ENCODE measurements around the gene YPEL1.

YPEL1 gene

DNA sequence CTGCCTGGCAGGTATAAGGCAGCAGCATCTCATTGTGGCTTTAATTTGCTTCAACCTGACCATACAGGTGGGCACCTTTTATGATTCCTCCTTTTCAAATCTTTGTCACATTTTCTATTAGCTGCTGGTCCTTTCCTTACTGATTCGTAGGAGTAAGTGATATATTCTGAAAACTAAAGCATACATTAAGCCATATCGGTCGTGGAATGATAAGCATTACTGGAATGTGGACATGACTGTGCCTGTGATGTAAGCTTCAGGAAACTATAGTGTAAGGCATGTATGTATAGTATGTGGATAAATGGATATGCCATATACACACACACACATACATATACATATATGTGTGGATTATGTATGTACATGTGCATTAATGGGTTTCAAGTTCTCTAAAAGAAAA lies 20.8 kb downstream of the YPEL1 start:
- H3K4me3 ChIP-seq (ENCODE audit: low read depth, low read length) = no peak overlapping the region
- H3K4me1 ChIP-seq (ENCODE audit: control insufficient read depth, insufficient read depth, low read length) = no peaks in the 10 kb centered on the region
- H3K9ac ChIP-seq (ENCODE audit: low read depth, low read length) = no peak overlapping the region
- no peaks in the 10 kb centered on the region for H3K27me3 ChIP-seq (ENCODE audit: control insufficient read depth, insufficient read depth, low read length)
- H3K9me3 ChIP-seq (ENCODE audit: control insufficient read depth, insufficient read depth, low read length) = no peaks in the 10 kb centered on the region
- H3K36me3 ChIP-seq (ENCODE audit: control insufficient read depth, insufficient read depth, low read length) = no peaks in the 10 kb centered on the region

DNA sequence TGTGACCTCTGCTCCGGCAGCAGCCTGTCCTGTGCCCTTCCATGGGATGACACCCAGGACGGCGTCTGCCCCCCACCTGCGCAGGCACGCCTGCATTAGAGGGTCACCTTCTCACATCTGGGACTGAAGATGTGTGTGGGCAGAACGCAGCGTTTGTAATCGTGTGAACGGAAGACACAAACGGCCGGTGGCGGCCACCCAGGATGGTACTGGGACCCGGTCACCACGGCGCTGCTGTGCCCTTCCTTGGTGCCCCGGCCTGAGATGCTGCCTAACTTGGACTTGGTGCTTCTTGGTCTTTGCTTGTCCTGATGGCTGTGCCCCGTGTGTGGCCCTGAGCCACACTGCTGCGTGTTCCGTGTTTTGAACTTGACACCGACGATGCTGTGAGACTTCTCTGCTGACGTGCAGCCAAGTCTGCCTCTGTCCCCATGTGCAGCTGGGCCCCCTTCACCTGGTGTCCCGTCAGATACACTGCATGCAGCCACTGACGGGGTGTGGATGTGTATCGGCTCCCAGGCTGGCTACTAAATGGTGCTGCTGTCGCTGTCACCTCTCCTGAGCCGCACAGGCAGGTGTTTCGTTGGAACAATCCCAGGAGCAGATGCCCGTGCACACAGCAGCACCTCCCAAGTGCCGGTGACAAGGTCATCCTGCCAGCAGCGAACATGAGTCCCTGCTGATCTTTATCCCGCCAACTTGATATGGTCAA lies 21.4 kb downstream of the YPEL1 start:
- no peak overlapping the region for H3K9ac ChIP-seq (ENCODE audit: low read depth, low read length)
- no peaks in the 10 kb centered on the region for H3K27me3 ChIP-seq (ENCODE audit: control insufficient read depth, insufficient read depth, low read length)
- no peaks in the 10 kb centered on the region for H3K36me3 ChIP-seq (ENCODE audit: control insufficient read depth, insufficient read depth, low read length)
- no peaks in the 10 kb centered on the region for H3K9me3 ChIP-seq (ENCODE audit: control insufficient read depth, insufficient read depth, low read length)
- H3K4me1 ChIP-seq (ENCODE audit: control insufficient read depth, insufficient read depth, low read length) = no peaks in the 10 kb centered on the region
- no peak overlapping the region for H3K4me3 ChIP-seq (ENCODE audit: low read depth, low read length)

DNA sequence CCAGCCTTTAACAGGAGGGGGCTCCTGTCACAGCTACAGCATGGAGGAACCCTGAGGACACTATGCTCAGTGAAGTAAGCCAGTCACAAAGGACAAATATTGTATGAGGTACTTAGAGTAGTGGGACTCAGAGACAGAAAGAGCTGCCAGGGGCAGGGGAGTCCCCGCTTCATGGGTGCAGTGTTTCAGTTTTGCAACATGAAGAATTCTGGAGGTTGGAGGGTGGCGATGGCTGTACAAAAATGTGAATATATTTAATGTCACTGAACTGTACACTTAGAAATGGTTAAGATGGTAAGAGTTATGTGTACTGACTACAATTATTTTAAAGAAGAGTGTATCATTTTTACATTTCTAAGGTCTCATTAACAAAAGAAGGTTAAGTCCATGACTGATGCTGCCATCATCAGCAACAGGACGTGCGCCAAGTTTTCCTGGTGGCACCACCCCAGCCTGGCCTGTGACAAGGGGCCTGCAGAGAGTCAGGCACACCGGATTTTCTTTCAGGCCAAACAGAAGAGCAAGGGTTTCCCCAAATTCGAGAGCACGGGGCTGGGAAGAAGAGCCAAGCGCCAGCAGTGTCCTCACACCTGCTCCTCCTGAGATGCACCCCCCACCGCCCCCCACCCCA lies 22.1 kb downstream of the YPEL1 start:
- Histone ChIP-seq H3K9ac (ENCODE audit: low read depth, low read length) (no peak overlapping the region), H3K4me3 (ENCODE audit: low read depth, low read length) (no peak overlapping the region), H3K27me3 (ENCODE audit: control insufficient read depth, insufficient read depth, low read length) (no peaks in the 10 kb centered on the region), H3K36me3 (ENCODE audit: control insufficient read depth, insufficient read depth, low read length) (no peaks in the 10 kb centered on the region), H3K9me3 (ENCODE audit: control insufficient read depth, insufficient read depth, low read length) (no peaks in the 10 kb centered on the region), H3K4me1 (ENCODE audit: control insufficient read depth, insufficient read depth, low read length) (no peaks in the 10 kb centered on the region)

DNA sequence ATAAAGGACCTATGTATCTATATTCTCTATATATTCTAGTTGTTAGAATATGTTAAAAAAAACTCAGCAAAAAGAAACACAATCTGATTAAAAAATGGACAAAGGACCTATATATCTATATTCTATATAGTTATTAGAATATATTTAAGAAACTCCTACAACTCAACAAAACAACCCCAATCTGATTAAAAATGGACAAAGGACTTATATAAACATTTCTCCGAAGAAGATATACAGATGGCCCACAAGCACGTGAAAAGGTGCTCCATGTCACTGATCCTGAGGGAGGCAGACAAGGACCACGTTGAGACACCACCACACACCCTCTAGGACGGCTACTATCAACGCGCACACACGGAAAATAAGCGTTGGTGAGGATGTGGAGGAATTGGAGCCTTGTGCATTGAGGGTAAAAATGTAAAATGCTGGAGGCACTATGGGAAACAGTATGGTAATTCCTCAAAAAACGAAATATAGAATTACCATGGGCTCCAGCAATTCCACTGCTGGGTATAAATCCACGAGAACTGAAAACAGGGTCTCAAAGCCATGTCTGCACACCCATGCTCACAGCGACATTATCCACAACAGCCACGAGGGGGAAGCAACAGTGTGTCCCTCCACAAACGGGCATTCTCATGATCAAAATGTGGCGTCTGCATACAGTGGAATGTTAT lies 22.7 kb downstream of the YPEL1 start:
- Histone ChIP-seq H3K36me3 (ENCODE audit: control insufficient read depth, insufficient read depth, low read length) (no peaks in the 10 kb centered on the region), H3K9me3 (ENCODE audit: control insufficient read depth, insufficient read depth, low read length) (no peaks in the 10 kb centered on the region), H3K27me3 (ENCODE audit: control insufficient read depth, insufficient read depth, low read length) (no peaks in the 10 kb centered on the region), H3K4me1 (ENCODE audit: control insufficient read depth, insufficient read depth, low read length) (no peaks in the 10 kb centered on the region), H3K9ac (ENCODE audit: low read depth, low read length) (no peak overlapping the region), H3K4me3 (ENCODE audit: low read depth, low read length) (no peak overlapping the region)

DNA sequence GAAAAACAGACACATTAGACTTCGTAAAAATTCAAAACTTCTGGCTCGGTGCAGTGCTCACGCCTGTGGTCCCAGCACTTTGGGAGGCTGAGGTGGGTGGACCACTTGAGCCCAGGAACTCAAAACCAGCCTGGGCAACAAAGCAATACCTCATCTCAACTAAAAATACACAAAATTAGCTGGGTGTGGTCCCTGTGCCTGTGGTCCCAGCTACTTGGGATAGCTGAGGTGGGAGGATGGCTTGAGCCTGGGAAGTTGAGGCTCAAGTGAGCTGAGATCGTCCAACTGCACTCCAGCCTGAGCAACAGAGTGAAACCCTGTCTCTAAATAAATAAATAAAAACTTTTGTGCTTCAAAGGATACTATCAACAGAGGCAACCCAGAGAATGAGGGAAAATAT lies 23.7 kb downstream of the YPEL1 start:
- H3K36me3 ChIP-seq (ENCODE audit: control insufficient read depth, insufficient read depth, low read length) = no peaks in the 10 kb centered on the region

DNA sequence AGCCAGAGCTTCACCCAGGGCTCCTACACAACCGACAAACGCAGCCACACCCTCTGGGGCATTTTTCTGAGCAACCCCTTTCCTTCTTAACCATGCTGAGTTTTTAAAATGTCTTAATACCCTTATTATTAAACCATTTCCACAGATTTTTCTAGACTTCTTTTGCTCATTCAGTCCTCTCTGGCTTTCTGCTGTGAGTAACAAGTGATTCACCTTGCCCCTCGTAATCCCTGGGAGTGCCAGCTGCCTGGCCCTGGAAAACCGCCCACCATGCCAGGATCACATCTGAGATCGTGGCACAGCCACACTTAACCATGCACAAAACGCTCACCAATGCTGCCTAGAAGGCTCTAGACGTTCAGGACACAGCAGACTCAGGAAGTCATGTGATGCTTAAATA lies 25.4 kb downstream of the YPEL1 start:
- H3K27me3 ChIP-seq (ENCODE audit: control insufficient read depth, insufficient read depth, low read length) = no peaks in the 10 kb centered on the region
- H3K9ac ChIP-seq (ENCODE audit: low read depth, low read length) = no peak overlapping the region
- H3K4me3 ChIP-seq (ENCODE audit: low read depth, low read length) = no peak overlapping the region
- H3K4me1 ChIP-seq (ENCODE audit: control insufficient read depth, insufficient read depth, low read length) = no peaks in the 10 kb centered on the region
- no peaks in the 10 kb centered on the region for H3K9me3 ChIP-seq (ENCODE audit: control insufficient read depth, insufficient read depth, low read length)
- no peaks in the 10 kb centered on the region for H3K36me3 ChIP-seq (ENCODE audit: control insufficient read depth, insufficient read depth, low read length)

More for the DNA sequence above, 23.7 kb downstream of the YPEL1 start:
- Histone ChIP-seq H3K27me3 (ENCODE audit: control insufficient read depth, insufficient read depth, low read length) (no peaks in the 10 kb centered on the region), H3K4me1 (ENCODE audit: control insufficient read depth, insufficient read depth, low read length) (no peaks in the 10 kb centered on the region), H3K9ac (ENCODE audit: low read depth, low read length) (no peak overlapping the region), H3K9me3 (ENCODE audit: control insufficient read depth, insufficient read depth, low read length) (no peaks in the 10 kb centered on the region), H3K4me3 (ENCODE audit: low read depth, low read length) (no peak overlapping the region)

DNA sequence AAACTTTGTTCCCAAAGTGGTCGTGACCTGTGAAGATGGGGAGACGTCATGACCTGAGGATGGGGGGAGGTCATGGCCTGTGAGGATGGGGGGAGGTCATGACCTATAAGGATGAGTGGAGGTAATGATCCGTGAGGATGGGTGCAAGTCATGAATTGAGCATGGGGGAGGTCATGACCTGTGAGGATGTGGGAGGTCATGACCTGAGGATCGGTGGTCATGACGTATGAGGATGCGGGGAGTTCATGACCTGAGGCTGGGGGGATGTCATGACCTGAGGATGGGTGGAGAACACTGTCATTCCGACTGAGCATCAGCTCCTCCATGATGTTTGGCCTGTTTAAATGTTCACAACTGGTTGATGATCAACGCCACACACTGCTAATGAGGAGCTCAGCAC lies 25.9 kb downstream of the YPEL1 start:
- H3K36me3 ChIP-seq (ENCODE audit: control insufficient read depth, insufficient read depth, low read length) = no peaks in the 10 kb centered on the region
- H3K4me1 ChIP-seq (ENCODE audit: control insufficient read depth, insufficient read depth, low read length) = no peaks in the 10 kb centered on the region
- H3K9me3 ChIP-seq (ENCODE audit: control insufficient read depth, insufficient read depth, low read length) = no peaks in the 10 kb centered on the region
- H3K9ac ChIP-seq (ENCODE audit: low read depth, low read length) = no peak overlapping the region
- H3K27me3 ChIP-seq (ENCODE audit: control insufficient read depth, insufficient read depth, low read length) = no peaks in the 10 kb centered on the region
- H3K4me3 ChIP-seq (ENCODE audit: low read depth, low read length) = no peak overlapping the region

DNA sequence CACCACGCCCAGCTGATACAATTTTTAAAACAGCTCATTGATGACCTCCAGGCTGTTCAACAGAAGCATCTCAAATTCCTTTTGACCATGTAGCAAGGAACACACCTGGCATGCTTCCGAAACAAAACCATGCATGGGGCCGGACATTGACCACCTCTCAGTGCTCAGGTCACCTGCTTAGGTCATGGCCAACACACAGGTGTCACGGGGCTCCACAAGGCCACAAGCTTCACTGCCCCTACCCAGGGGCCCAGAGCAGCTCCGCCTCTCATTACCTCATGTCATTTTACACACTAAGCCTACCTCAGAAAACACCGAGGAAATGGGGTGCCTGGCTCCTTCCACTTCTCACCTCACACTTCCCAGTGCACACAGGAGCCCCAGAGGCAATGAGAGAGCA lies 26.6 kb downstream of the YPEL1 start:
- H3K9me3 ChIP-seq (ENCODE audit: control insufficient read depth, insufficient read depth, low read length) = no peaks in the 10 kb centered on the region
- no peaks in the 10 kb centered on the region for H3K4me1 ChIP-seq (ENCODE audit: control insufficient read depth, insufficient read depth, low read length)

DNA sequence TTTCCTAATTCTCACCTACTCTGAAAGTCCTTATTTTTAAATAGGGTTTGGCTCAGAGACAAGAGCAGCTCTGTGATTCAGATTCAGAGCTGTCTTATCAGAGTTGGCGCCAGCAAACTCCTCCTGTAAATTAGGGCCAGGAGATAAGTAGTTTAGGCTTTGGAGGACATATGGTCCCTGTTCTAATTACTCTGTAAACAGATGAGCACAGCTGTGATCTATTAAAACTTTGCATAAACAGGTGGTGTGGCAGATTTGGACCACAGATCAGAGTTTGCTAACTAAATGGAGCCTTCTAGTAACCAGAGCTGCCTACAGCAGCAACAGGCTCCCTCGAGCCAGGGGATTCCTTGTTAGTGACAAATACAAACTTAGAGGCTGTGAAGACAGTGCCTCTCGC lies 27.9 kb downstream of the YPEL1 start:
- Histone ChIP-seq H3K4me3 (ENCODE audit: low read depth, low read length) (no peak overlapping the region), H3K9me3 (ENCODE audit: control insufficient read depth, insufficient read depth, low read length) (no peaks in the 10 kb centered on the region), H3K27me3 (ENCODE audit: control insufficient read depth, insufficient read depth, low read length) (no peaks in the 10 kb centered on the region), H3K4me1 (ENCODE audit: control insufficient read depth, insufficient read depth, low read length) (no peaks in the 10 kb centered on the region), H3K9ac (ENCODE audit: low read depth, low read length) (no peak overlapping the region), H3K36me3 (ENCODE audit: control insufficient read depth, insufficient read depth, low read length) (no peaks in the 10 kb centered on the region)

More for the DNA sequence above, 26.6 kb downstream of the YPEL1 start:
- H3K4me3 ChIP-seq (ENCODE audit: low read depth, low read length) = no peak overlapping the region
- H3K27me3 ChIP-seq (ENCODE audit: control insufficient read depth, insufficient read depth, low read length) = no peaks in the 10 kb centered on the region
- H3K36me3 ChIP-seq (ENCODE audit: control insufficient read depth, insufficient read depth, low read length) = no peaks in the 10 kb centered on the region
- H3K9ac ChIP-seq (ENCODE audit: low read depth, low read length) = no peak overlapping the region

DNA sequence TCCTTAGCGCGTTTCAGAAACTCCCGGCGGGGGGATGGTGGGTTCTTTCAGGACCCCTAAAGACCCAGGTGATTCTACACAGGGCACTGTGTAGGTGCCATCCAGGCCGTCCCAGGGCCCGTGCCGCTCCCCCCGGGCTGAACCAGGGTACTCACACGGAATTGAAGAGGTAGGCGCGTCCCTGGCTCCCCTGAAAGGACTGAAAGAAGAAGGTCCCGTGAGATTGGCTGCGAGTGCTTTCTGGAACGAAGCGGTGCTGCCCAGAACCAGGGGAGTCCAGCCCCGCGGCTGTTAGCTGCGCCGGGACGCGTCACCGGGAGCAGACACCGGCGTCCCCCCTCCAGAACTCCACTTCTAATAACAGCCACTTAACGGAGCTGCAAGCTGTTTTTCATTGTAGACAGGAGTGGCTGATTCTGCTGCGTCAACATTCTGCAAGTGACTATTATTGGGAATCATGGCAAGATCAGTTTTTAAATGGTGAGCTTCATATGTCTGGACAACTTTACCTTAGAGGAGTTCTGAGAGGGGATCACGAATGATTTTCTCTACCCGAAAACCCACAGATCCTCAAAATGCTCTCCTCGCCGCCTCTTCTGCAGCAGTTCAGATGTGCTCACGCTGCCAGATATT lies 31.8 kb downstream of the YPEL1 start:
- H3K4me1 ChIP-seq (ENCODE audit: control insufficient read depth, insufficient read depth, low read length) = no peaks in the 10 kb centered on the region
- peaks cover 1% of the 10 kb centered on the region for H3K36me3 ChIP-seq (ENCODE audit: control insufficient read depth, insufficient read depth, low read length)
- H3K27me3 ChIP-seq (ENCODE audit: control insufficient read depth, insufficient read depth, low read length) = no peaks in the 10 kb centered on the region
- no peak overlapping the region for H3K9ac ChIP-seq (ENCODE audit: low read depth, low read length)
- H3K9me3 ChIP-seq (ENCODE audit: control insufficient read depth, insufficient read depth, low read length) = no peaks in the 10 kb centered on the region
- no peak overlapping the region for H3K4me3 ChIP-seq (ENCODE audit: low read depth, low read length)

DNA sequence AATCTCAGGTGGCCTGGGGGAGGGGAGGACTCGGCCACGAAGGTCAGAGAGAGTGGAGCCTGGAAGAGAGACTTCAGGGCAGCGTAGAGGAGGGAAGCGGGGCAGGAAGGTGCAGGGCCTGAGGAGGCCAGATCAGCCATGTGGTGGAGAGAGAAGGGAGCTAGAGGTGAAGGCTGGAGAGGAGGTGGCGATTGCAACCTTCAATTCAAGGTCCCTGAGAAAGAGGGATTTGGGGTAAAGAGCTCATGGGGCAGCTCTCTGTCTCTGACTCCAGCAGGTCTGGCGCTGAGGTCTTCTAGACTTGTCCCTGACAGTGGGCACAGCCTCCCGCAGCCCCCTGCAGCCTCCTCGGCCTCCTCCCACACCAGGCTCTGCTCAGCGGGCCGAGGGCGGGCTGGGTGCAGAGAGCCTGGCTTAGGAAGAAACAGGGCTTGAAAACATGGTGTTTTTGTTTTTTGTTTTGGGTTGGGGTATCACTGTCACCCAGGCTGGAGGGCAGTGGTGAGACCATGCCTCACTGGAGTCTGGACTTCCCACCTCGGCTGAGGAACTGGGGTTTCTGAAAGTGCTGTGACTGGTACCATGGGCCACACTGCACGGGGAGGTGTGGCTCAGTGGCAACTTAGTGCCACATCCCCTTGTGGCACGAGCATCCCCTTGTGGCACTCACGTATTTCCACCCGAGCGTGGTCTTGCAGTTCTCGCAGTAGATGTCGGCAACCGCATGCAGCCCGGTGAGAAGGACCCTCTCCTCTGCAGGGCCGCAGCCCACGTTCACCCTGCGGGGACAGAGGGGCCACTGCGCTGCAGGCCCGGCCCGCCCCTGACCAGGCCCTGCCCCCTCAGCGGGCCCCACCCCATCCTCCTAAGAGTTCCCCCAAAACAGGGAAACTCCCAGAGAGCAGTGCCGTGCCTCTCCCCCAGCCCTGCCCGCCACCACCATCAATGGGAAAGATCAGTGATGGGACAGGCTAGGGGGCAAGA lies 32.6 kb downstream of the YPEL1 start:
- Histone ChIP-seq H3K4me3 (ENCODE audit: low read depth, low read length) (no peak overlapping the region), H3K36me3 (ENCODE audit: control insufficient read depth, insufficient read depth, low read length) (peaks cover 3% of the 10 kb centered on the region), H3K27me3 (ENCODE audit: control insufficient read depth, insufficient read depth, low read length) (no peaks in the 10 kb centered on the region), H3K4me1 (ENCODE audit: control insufficient read depth, insufficient read depth, low read length) (no peaks in the 10 kb centered on the region), H3K9ac (ENCODE audit: low read depth, low read length) (no peak overlapping the region), H3K9me3 (ENCODE audit: control insufficient read depth, insufficient read depth, low read length) (no peaks in the 10 kb centered on the region)
